Muscle layer of colon (tissue), 2 donors: ENCODE data around the gene GATA3.

Experiments
- H3K27ac ChIP-seq: one replicate; pipeline ENCODE4 v1.7.0; 2013; ENCODE audit warnings: low read depth, mild to moderate bottlenecking, low read length, moderate library complexity
- H3K27me3 ChIP-seq, 2 donors: one replicate each; pipeline ENCODE4 v1.7.0; 2013; ENCODE audit warnings: low read length in 2 of 2, mild to moderate bottlenecking in 2 of 2; ENCODE audit not compliant: insufficient read depth in 2 of 2, control insufficient read depth in 1 of 2
- H3K36me3 ChIP-seq: one replicate; pipeline ENCODE4 v1.7.0; 2013; ENCODE audit warnings: mild to moderate bottlenecking, low read length; ENCODE audit not compliant: insufficient read depth
- H3K4me1 ChIP-seq: one replicate; pipeline ENCODE4 v1.7.0; 2013; ENCODE audit warnings: mild to moderate bottlenecking, low read length; ENCODE audit not compliant: insufficient read depth
- H3K4me3 ChIP-seq, 2 donors: one replicate each; pipeline ENCODE4 v1.7.0; 2013; ENCODE audit warnings: low read length in 2 of 2, low read depth in 1 of 2, mild to moderate bottlenecking in 1 of 2, moderate library complexity in 1 of 2
- H3K9ac ChIP-seq: one replicate; pipeline ENCODE4 v1.7.0; 2013; ENCODE audit warnings: low read length
- H3K9me3 ChIP-seq: one replicate; pipeline ENCODE4 v1.7.0; 2013; ENCODE audit warnings: mild to moderate bottlenecking, low read length
- donor health status: abdominal sarcoma.
- donor health status: Adenocarcinoma of cecum.

GATA3 gene

DNA sequence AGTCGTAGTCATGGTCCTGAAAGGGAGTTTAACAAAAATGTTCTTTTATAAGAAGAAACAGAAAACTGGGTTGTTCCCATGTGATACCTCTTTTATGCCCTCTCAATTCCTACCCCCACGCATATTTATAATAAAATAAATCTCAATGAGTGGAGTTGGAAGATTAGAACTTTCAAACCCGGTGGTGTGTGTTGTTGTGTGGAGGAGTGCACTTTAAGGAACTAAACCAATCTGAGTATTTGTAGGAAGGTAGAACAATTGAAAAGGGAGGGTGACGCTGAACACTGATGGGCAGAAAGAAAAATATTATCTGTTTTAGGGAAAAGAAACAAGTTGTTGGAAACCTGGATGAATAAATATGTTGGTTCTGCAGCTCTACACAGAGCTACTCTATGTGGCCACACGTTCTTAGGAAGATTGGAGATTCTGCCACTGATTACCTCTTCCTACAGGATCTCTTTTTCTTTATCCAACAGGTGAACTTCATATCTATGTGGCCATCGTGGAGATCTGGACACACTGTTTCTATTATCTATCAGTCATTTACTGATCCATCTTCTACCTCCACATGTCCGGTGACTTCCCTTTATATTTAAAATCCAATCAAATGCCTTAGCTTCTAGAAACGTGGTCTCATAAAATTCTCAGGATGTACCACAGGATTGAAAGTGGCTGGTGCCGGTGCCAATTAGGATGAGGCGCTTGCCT, 13.1 kb upstream of the GATA3 start:
- Histone ChIP-seq H3K9me3 (no peaks in the 10 kb centered on the region), H3K27ac (no peak overlapping the region), H3K36me3 (no peaks in the 10 kb centered on the region), H3K27me3 (peaks cover 95 to 99% of the 10 kb centered on the region in 2 donors), H3K4me3 (no peak overlapping the region), H3K9ac (no peak overlapping the region), H3K4me1 (peaks cover 19% of the 10 kb centered on the region)

DNA sequence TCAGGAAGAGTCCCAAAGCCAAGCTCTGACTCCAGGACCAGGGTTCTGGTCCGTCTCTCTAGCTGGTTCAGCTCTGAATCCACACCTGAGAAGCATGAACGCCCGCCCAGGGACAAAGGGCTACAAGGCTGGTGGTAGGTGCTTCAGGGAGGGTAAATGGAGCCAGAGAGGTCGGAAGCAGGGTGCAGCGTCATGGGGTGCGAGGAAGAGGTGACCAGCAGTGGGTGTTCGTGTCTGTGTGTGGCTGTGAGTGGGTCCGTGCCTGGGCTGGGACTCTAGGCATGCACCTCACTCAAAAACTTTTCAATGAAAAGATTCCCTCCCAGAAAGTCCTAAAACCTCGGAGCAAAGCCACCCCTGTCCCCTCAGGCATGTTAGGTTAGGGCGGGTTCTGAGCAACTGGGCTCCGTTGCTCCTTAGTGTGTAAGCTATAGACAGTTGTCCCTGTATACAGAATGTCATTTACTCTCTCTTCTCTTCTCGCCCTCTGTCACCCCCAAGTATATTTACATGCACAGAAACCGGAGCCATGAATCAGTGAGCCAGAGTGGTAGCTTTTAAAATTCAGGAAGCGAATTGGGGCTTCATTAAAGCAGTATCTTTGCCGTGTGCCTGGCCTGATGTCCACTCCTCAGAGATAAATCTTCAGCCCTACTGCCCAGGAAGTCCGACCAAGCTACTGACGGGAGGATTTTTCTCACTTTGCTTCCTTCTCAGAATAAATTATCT, 12.3 kb upstream of the GATA3 start:
- no peaks in the 10 kb centered on the region for H3K36me3 ChIP-seq
- H3K4me3 ChIP-seq, result no peak overlapping the region
- no peak overlapping the region for H3K9ac ChIP-seq
- H3K9me3 ChIP-seq, result no peaks in the 10 kb centered on the region
- peaks cover 95 to 99% of the 10 kb centered on the region in 2 donors for H3K27me3 ChIP-seq
- no peak overlapping the region for H3K27ac ChIP-seq
- peaks cover 19% of the 10 kb centered on the region for H3K4me1 ChIP-seq

DNA sequence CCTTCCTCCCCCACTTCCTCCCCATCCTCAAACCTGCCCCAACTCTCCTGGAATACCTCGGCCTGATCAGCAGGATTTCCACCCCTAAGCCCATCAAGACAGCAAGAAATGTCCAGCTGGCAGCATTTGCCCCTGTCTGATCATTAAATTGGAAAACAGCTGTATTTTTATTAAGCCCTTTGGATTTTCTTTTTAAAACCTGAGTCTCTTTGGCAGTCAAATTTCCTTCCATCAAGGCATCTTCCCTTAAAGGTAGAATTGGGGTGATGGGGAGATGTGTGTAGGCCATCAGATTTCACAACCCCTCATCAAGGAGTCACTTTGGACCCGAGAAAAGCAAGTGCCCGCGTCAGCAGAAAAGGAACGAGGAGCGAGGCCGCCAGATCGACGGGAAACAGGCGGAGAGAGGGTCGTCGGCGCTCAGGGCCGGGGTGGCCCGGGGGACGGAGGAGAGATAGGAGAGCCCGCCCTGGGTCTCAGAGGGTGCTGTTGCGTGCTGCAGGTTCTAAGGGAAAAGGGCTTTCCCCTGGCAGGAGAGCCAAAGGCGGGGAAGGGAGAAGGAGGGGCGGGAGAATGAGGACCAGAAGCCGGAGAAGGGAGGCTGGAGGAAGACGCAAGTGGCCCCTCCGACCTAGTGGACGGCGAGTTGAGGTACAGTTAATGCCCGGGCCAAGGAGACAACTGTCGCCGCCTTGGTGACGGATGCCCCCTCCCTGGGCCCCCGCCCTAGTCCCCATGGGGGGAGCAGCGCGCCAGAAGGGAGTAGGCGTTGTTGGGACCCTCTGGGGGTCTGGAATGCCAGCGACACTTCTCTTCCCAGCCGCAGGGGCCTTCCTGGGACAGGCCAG, 11.5 kb upstream of the GATA3 start:
- Histone ChIP-seq H3K27me3 (peaks cover 97 to 100% of the 10 kb centered on the region in 2 donors), H3K27ac (no peak overlapping the region)

DNA sequence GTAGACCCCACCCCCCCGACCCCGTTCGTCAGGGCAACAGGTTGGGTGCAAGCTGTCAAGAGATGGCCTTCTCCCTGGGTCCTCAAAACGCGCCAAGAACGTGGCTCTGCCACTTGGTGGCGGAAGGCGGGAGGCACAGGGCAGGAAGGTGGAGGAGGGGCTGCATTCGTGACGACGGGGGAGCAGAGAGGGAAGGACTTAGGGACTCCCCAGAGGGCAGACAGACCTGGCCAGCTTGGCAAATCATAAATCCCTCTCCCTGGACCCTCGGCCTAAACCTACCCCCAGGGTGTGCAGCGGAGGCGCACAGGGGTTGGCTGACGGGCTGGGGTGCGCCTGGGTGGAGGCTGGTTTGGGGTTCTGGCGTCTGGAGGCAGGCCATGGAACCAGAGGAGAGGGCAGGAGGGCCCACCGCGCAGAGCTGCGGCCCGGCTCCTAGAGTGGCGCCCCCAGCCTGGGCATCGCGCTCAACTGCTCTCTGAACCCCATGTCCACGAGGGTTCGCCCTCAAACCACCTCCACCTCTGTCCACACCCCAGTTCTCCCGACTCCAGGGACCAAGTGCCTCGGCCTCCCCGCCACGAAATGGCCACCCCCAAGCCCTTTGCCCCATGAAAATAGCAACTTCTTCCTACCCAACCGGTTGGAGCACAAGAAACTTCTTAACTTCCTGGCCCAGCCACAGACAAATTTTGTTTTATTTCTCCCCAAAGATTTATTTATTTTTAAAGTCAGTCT, 10.8 kb upstream of the GATA3 start:
- Histone ChIP-seq H3K4me1 (peaks cover 19% of the 10 kb centered on the region), H3K4me3 (no peak overlapping the region), H3K9ac (no peak overlapping the region), H3K9me3 (no peaks in the 10 kb centered on the region), H3K36me3 (no peaks in the 10 kb centered on the region), H3K27ac (no peak overlapping the region), H3K27me3 (peaks cover 96 to 100% of the 10 kb centered on the region in 2 donors)

More for the DNA sequence above, 11.5 kb upstream of the GATA3 start:
- H3K4me1 ChIP-seq, result peaks cover 19% of the 10 kb centered on the region
- no peaks in the 10 kb centered on the region for H3K9me3 ChIP-seq
- H3K36me3 ChIP-seq, result no peaks in the 10 kb centered on the region
- H3K4me3 ChIP-seq, result no peak overlapping the region
- H3K9ac ChIP-seq, result no peak overlapping the region

DNA sequence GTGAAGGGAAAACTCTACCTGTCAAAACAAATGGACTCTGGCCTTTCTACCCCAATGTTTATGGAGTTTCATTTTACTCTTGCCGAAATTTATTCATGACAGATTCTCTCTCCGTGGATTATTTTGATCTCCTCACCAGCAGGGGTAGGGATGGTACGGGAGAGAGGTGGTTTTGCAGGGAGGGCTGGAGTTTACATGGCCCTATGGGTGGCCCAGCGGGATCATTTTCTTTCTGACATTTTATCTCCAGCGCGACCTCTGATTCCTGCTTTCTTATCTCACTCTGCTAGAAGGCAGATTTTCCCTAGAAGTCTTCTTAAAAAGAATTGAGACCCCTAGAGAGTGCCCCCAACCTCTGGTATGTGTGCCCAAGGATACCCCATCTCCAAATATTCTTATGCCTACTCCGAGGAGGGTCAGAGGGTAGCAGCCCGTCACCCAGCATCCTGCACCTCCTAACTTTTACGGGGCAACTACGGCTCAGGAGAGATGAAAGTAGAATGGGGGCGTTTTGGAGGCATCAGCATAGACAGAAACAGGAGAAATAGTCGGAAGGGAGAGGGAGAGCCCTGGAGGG, 10.1 kb upstream of the GATA3 start:
- H3K4me1 ChIP-seq, result peaks cover 19% of the 10 kb centered on the region
- no peak overlapping the region for H3K27ac ChIP-seq
- no peaks in the 10 kb centered on the region for H3K36me3 ChIP-seq
- peak overlapping the region in 1 of 2 donors; percentile 33 for H3K4me3 ChIP-seq
- H3K27me3 ChIP-seq, result peaks cover 94 to 100% of the 10 kb centered on the region in 2 donors
- no peak overlapping the region for H3K9ac ChIP-seq
- no peaks in the 10 kb centered on the region for H3K9me3 ChIP-seq

DNA sequence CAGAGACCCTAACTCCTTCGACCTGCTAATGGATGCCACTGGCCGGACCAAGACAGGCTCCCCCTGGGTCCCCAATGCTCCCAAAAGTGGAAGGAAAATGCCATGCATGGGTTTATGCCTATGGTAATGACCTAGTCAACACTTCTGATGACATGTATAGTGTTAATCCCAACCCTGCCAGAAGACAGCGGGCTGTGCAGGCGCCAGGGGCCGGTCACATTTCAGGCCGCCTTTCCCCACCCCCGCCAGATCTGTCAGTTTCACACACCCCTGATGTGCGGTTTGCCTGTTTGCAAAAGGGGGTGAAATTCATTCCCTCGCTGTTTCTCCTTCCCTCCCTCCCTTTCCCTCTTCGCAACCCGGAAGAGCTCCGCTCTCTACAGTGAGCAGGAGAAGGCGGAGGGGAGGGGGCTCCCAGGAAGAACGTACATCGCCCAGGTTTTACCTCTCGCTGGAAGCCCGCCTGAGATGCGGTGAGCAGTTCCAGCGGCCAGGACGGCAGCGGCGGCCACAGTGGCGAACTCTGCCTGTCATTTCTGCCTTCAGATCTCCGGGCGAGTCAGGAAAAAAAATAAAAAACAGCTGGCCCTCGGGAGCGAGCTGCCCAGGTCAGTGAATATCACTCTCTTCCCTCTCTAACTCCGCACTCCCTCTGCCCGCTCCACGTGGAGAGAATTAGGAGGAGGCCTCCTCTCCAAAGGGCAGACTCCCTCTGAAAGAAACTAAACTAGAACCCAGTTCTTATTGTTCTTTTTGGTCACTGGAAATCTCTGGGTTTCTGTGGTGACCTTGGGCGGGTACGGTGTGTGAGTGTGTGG, 9.4 kb upstream of the GATA3 start:
- Histone ChIP-seq H3K27ac (no peak overlapping the region), H3K36me3 (no peaks in the 10 kb centered on the region), H3K27me3 (peaks cover 90 to 100% of the 10 kb centered on the region in 2 donors), H3K4me1 (peaks cover 24% of the 10 kb centered on the region), H3K9me3 (no peaks in the 10 kb centered on the region), H3K9ac (no peak overlapping the region), H3K4me3 (peak overlapping the region in 1 of 2 donors; percentile 33)

DNA sequence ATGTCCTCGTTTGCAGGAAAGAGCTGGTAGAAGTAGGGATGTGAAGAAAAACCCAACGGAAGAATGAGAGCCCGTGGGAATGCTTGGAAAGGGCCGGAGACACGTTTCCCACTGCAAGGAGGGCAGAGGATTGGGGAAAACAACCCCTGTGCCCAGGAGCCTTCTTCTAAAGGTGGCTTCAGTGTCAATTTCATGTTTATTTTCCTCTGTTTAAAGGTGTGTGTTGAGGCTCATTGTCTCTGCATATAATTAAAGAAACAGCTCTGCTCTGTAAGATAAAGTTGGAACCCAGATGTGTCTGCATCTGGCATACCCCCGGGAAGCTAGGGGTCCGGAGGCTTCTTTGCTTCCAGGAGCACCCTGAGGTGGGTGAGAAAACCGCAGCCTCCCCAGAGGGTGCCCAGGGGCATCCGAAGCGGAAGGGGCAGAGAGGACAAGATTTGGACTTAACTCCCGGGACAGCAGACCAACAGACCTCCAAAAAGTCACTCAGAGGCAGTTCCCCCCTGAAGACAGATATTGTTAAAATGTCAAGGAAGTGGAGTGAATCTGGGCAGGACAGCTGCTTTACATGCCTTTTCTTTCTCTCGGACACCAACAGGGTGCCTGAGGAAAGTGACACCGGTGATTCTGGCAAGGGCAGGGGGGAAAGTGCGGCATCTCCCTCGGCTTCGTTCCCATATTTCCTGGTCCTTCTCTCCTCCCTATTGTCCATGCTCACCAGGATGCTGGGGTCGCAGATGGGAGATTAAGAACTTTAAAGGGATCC, 8.6 kb upstream of the GATA3 start:
- H3K27ac ChIP-seq, result no peak overlapping the region
- H3K27me3 ChIP-seq, result peaks cover 89 to 99% of the 10 kb centered on the region in 2 donors
- peaks cover 25% of the 10 kb centered on the region for H3K4me1 ChIP-seq
- H3K36me3 ChIP-seq, result no peaks in the 10 kb centered on the region
- H3K4me3 ChIP-seq, result peak overlapping the region in 1 of 2 donors; percentile 33
- H3K9me3 ChIP-seq, result no peaks in the 10 kb centered on the region
- no peak overlapping the region for H3K9ac ChIP-seq

DNA sequence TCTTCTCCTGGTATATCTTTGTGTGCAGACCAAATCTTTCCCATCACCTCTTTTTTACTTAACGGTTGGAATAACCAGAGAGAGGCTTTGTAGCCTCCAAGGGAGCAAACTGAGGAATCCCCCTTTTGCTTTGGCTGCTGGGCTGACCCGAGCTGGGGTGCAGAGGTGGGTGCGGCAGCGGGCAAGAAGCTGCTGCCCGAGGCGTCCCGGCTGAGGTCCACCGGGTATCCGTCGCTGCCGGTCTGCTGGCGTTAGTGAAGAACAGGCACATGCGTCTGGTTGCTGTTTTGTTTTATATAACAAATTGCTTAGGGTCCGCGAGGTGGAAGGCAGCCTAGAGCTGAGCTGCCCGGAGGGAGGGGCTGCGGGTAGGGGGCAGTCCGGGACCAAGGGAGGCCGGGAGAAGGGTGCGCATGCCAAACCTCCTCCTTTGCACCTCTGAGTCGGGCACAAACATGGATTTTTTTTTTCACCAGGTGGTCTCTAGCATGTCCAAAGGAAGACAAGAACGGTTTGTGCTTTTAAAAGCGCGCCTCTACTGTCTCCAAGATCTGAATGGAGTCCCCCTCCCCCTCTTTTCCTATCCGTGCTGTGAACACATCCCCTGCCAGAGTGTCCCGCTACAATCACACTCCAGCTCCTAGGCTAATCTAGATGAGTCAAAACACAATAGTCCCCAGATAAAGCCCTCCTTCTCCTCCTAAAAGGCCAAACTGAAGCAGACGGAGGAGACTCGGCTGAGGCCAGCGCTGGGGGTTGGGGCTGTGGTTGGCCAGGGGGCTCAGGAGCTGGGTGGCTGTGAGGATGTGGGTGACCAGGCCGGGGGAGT, 6.8 kb upstream of the GATA3 start:
- Histone ChIP-seq H3K4me3 (no peak overlapping the region), H3K4me1 (peaks cover 31% of the 10 kb centered on the region), H3K9me3 (peaks cover 4% of the 10 kb centered on the region), H3K9ac (no peak overlapping the region), H3K27me3 (peaks cover 85 to 98% of the 10 kb centered on the region in 2 donors), H3K36me3 (no peaks in the 10 kb centered on the region), H3K27ac (no peak overlapping the region)

DNA sequence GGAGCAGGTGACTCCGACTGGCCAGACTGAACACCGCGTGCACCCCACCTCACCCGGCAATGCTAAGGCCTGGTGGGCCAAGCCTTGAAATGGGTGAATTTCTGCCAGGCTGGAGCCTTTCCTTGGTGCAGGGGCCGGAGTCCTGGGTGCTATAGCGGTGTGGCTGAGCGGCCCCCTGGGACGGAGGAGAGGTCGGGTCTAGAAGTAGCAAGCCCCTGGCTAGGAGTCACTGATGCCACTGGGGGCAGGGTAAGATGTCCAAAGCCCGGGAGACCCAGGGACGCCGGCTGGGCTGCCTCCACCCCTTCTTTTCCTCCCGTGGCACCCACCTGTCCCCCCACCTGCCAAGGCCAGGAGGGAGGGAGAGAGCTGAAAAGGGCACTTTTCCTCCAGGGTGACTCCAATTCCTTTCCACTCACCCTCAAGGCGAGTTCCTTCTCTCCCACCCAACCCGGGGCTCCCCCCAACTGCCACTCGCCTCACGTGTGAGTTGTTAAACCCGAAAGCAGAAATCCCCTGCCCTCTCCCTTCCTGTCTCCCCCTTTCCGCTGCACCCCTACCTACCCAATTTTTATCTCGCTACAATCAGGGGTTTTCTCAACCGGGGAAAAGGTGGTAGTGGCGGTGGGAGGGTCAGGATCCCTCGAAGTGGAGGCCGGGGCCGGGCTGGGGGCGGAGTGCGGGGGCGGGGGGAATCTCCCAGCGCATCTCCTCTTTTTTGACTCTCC, 6.0 kb upstream of the GATA3 start:
- H3K27me3 ChIP-seq, result peaks cover 84 to 98% of the 10 kb centered on the region in 2 donors
- no peak overlapping the region for H3K27ac ChIP-seq
- H3K9me3 ChIP-seq, result peaks cover 4% of the 10 kb centered on the region
- no peak overlapping the region for H3K9ac ChIP-seq
- no peak overlapping the region for H3K4me3 ChIP-seq
- H3K4me1 ChIP-seq, result peaks cover 38% of the 10 kb centered on the region
- no peaks in the 10 kb centered on the region for H3K36me3 ChIP-seq
